Suprapubic skin (tissue), 3 donors: ENCODE measurements around the gene FGF12.

Source experiments
- EP300 ChIP-seq: sonication (generic); formaldehyde crosslinking; IDR thresholded peaks from one replicate; pipeline ENCODE4 v1.6.1; 2017; ENCODE audit warnings: antibody characterized with exemption
- POLR2A ChIP-seq, 2 donors: fragments of 450-650 bp; IDR thresholded peaks; one replicate each; pipeline ENCODE4 v1.6.1; 2017; ENCODE audit warnings: antibody characterized with exemption in 2 of 2, mild to moderate bottlenecking in 2 of 2, moderate library complexity in 2 of 2
- TF ChIP-seq, protein P1 (sequence below), 2 donors: fragments of 200-600 bp in 1 of 2; fragments of 450-650 bp in 1 of 2; sonication (generic) in 1 of 2; IDR thresholded peaks; one replicate each; pipeline ENCODE4 v1.5.1; 2016 to 2019; ENCODE audit warnings: antibody characterized with exemption in 2 of 2, mild to moderate bottlenecking in 1 of 2, moderate library complexity in 1 of 2

DNA sequence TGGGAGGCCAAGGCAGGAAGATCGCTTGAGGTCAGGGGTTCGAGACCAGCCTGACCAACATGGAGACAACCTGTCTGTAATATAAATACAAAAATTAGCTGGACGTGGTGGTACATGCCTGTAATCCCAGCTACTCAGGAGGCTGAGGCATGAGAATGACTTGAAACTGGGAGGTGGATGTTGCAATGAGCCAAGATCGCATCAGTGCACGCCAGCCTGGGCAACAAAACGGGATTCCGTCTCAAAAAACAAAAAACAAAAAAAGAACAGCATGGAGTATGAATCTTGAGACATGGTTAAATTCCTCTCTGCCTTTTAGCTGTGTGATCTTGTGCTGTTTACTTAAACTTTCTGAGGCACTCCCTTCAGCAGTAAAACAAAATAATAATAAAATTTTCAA lies 244.9 kb downstream of the FGF12 start:
- TF ChIP-seq, protein P1, sequence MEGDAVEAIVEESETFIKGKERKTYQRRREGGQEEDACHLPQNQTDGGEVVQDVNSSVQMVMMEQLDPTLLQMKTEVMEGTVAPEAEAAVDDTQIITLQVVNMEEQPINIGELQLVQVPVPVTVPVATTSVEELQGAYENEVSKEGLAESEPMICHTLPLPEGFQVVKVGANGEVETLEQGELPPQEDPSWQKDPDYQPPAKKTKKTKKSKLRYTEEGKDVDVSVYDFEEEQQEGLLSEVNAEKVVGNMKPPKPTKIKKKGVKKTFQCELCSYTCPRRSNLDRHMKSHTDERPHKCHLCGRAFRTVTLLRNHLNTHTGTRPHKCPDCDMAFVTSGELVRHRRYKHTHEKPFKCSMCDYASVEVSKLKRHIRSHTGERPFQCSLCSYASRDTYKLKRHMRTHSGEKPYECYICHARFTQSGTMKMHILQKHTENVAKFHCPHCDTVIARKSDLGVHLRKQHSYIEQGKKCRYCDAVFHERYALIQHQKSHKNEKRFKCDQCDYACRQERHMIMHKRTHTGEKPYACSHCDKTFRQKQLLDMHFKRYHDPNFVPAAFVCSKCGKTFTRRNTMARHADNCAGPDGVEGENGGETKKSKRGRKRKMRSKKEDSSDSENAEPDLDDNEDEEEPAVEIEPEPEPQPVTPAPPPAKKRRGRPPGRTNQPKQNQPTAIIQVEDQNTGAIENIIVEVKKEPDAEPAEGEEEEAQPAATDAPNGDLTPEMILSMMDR (IDR thresholded peaks at IDR 0.05), result no peak
- TF ChIP-seq POLR2A (IDR thresholded peaks at IDR 0.05) (no peak), EP300 (no peak)
